HCT116 (cell line): ENCODE measurements around the gene PATZ1. TPM values are rescaled to one million over a fixed set of nuclear protein-coding genes. Genes with fewer than 3 reads are reported as not detected.

Experiments used
- ATAC-seq: fragments of 200-7000 bp; cut with Tn5 transposase; 2 replicates; pipeline ENCODE4 v1.9.1; 2020; ENCODE audit warnings: mild to moderate bottlenecking, moderate library complexity
- BruUV-seq: library from RNA; stranded (reverse); fragments of 400-500 nt; replicated peaks from 2 replicates; lab custom pipeline; 2021; lab: Mats Ljungman, UMichigan
- CTCF ChIA-PET: fragments of 300-600 bp; sonication (Branson Sonifier 250); formaldehyde crosslinking; loops from one replicate; lab custom pipeline; 2021; ENCODE audit warnings: antibody characterized with exemption; lab: Charles Lee
- POLR2A ChIA-PET: fragments of 300-600, 350-600 bp; sonication (Branson Sonifier 250); formaldehyde crosslinking; loops from one replicate; lab custom pipeline; 2021; ENCODE audit warnings: antibody characterized with exemption; lab: Charles Lee
- RAD21 ChIA-PET, 2 experiments: fragments of 300-600 bp; sonication (Branson Sonifier 250); formaldehyde crosslinking; loops; one replicate each; lab custom pipeline; 2023; ENCODE audit warnings: low total read pairs in 2 of 2; ENCODE audit not compliant: uncharacterized antibody in 2 of 2, unreplicated experiment in 2 of 2, low non-redundant PET in 1 of 2; lab: Charles Lee
- DNase-seq: peaks from one replicate; pipeline ENCODE4 v3.0.0-alpha.2; 2010; ENCODE audit warnings: low read depth, low spot score
- H2AFZ ChIP-seq: fragments of 200-600 bp; shearing (Covaris generic), sonication (generic); 2 replicates; pipeline ENCODE4 v1.6.1; 2017; ENCODE audit warnings: low read depth, mixed run types, mixed read lengths, antibody characterized with exemption, low read length; ENCODE audit not compliant: poor library complexity, severe bottlenecking
- H3K27ac ChIP-seq: 2 replicates; pipeline ENCODE4 v1.5.1; 2012; ENCODE audit warnings: low read depth, low read length
- H3K27me3 ChIP-seq: fragments of 200-600 bp; sonication (generic); 2 replicates; pipeline ENCODE4 v1.6.1; 2016; ENCODE audit warnings: mixed run types, low read length, mixed read lengths; ENCODE audit not compliant: insufficient read depth
- H3K36me3 ChIP-seq, 2 experiments: fragments of 200-500 bp in 1 of 2; fragments of 200-600 bp in 1 of 2; sonication (Bioruptor generic) in 1 of 2; sonication (generic) in 1 of 2; 2 replicates each; pipeline versions ENCODE4 v1.5.1 to v1.6.1; 2014 to 2016; ENCODE audit warnings: low read length in 2 of 2, inconsistent platforms in 1 of 2, mixed read lengths in 1 of 2, mixed run types in 1 of 2; ENCODE audit not compliant: insufficient read depth in 2 of 2, control insufficient read depth in 1 of 2
- H3K4me1 ChIP-seq, 2 experiments: fragments of 200-600 bp in 1 of 2; sonication (generic) in 1 of 2; 2 replicates each; pipeline versions ENCODE4 v1.5.1 to v1.6.1; 2012 to 2017; ENCODE audit warnings: low read length in 2 of 2, inconsistent platforms in 1 of 2, mild to moderate bottlenecking in 1 of 2, mixed read lengths in 1 of 2, mixed run types in 1 of 2, moderate library complexity in 1 of 2; ENCODE audit not compliant: insufficient read depth in 2 of 2, control insufficient read depth in 1 of 2
- H3K4me2 ChIP-seq: fragments of 200-600 bp; sonication (generic); 2 replicates; pipeline ENCODE4 v1.6.1; 2017; ENCODE audit warnings: mixed run types, low read length, mixed read lengths
- H3K4me3 ChIP-seq, 2 experiments: fragments of 200-600 bp in 1 of 2; sonication (generic) in 1 of 2; replicated peaks in 1 of 2; 2 replicates each; pipeline ENCODE4 v1.5.1; 2011 to 2016; ENCODE audit warnings: low read length in 2 of 2, control low read depth in 1 of 2, low read depth in 1 of 2, mild to moderate bottlenecking in 1 of 2, mixed read lengths in 1 of 2, mixed run types in 1 of 2
- H3K79me2 ChIP-seq: fragments of 200-600 bp; sonication (generic); 2 replicates; pipeline ENCODE4 v1.6.1; 2017; ENCODE audit warnings: mild to moderate bottlenecking, mixed run types, low read length, moderate library complexity, mixed read lengths; ENCODE audit not compliant: insufficient read depth
- H3K9ac ChIP-seq: fragments of 200-600 bp; sonication (generic); 2 replicates; pipeline ENCODE4 v1.6.1; 2016; ENCODE audit warnings: low read length, mixed read lengths
- H3K9me2 ChIP-seq: fragments of 200-600 bp; sonication (generic), shearing (Covaris generic); 2 replicates; pipeline ENCODE4 v1.6.1; 2017; ENCODE audit warnings: mixed run types, mild to moderate bottlenecking, moderate library complexity; ENCODE audit not compliant: insufficient read depth
- H3K9me3 ChIP-seq, 2 experiments: fragments of 200-500 bp in 1 of 2; fragments of 200-600 bp in 1 of 2; sonication (Bioruptor generic) in 1 of 2; sonication (generic) in 1 of 2; 2 replicates each; pipeline ENCODE4 v1.6.1; 2014 to 2017; ENCODE audit warnings: low read length in 2 of 2, mixed read lengths in 2 of 2, inconsistent platforms in 1 of 2, low read depth in 1 of 2, mild to moderate bottlenecking in 1 of 2, mixed run types in 1 of 2, moderate library complexity in 1 of 2; ENCODE audit not compliant: control insufficient read depth in 1 of 2, insufficient read depth in 1 of 2
- H4K20me1 ChIP-seq: fragments of 200-600 bp; sonication (generic), shearing (Covaris generic); 2 replicates; pipeline ENCODE4 v1.6.1; 2017; ENCODE audit warnings: mixed run types, mild to moderate bottlenecking, moderate library complexity; ENCODE audit not compliant: insufficient read depth
- FOSL1 ChIP-seq: IDR thresholded peaks from 2 replicates; pipeline ENCODE4 v1.6.1; 2012; ENCODE audit warnings: low read depth
- POLR2AphosphoS5 ChIP-seq: IDR thresholded peaks from 2 replicates; pipeline ENCODE4 v1.6.1; 2011; ENCODE audit warnings: mild to moderate bottlenecking, low read depth, low read length, moderate library complexity
- RAD21 ChIP-seq: IDR thresholded peaks from 2 replicates; pipeline ENCODE4 v1.6.1; 2012; ENCODE audit warnings: low read depth, mild to moderate bottlenecking
- SP1 ChIP-seq: IDR thresholded peaks from 2 replicates; pipeline ENCODE4 v1.6.1; 2012; ENCODE audit warnings: low read depth
- YY1 ChIP-seq: IDR thresholded peaks from 2 replicates; pipeline ENCODE4 v1.6.1; 2011; ENCODE audit warnings: low read length, low read depth, moderate library complexity, mild to moderate bottlenecking; ENCODE audit not compliant: insufficient replicate concordance; ENCODE audit errors: extremely low read depth
- ZNF274 ChIP-seq: fragments of 200-500 bp; sonication (Bioruptor generic); IDR thresholded peaks from 2 replicates; pipeline ENCODE4 v1.6.1; 2014; ENCODE audit warnings: mild to moderate bottlenecking, low read depth, low read length, inconsistent platforms
- intact Hi-C: fragments of 100-400 bp; cut with micrococcal nuclease; formaldehyde crosslinking; loops from 2 replicates; pipeline ENCODE4 v1.10.0; 2022
- total RNA-seq: library from RNA; stranded (reverse); gene quantifications from one replicate; pipeline ENCODE4 v1.2.1, GENCODE V29; 2021; ENCODE audit not compliant: unreplicated experiment
- TF ChIP-seq, protein P1 (sequence below): IDR thresholded peaks from 2 replicates; pipeline ENCODE4 v1.6.1; 2012

Gene PATZ1
- total RNA-seq, 1 experiment from 2014 or later = 30.6 TPM

DNA sequence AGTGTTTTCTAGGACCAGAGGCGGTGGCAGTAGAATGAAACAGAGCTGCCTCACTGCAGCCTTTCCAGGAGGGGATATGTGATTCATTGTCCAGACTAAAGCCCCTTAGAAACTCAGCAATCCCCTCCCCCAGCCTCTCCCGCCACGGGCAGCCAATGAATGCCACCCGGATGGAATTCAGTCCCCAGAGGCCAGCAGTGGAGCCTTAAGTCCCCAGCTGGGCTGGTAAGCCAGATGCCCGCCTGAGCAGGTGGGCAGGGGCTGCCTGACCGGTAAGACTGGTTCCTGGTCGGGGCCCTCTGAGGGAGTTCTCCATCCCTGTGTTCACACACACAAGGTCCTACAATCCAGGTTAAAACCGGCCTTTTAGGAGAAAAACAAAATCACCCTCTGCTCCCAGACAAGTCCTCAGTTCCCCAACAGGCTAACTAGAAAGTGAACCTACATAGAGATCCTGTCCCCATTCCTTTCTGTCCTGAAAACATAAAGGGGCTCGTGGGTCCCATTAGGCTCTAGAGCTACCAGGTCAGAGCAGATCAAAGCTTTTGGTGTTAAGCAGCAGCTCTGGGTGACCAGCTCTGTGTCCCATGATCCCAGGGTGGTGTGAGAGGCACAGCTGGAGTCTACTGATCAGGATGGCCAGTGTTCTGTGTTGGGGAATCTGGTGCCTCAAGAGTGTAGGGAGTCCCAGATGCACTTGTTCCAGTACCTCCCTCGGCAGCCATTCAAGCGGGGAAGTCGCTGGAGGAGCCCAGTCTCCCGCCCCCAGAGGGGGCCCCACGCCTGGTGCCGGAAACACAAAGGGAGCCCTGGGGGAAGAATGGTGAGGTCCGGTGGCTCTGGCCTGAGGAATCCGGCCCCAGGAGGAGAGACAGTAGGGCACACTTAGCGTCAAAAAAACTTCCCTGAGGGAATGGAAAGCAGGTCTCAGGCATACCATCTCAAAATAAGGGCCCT, 2.6 kb downstream of the PATZ1 start:
- ATAC-seq = no peak
- H4K20me1 ChIP-seq = no peaks in the 10 kb centered on the region
- ChIA-PET CTCF (no interaction called here), POLR2A (interaction anchor here (0.7 kb wide), 1 partner anchor 119 kb away, joined by 3 read pairs; no protein-coding TSS in a partner anchor), RAD21 (no interaction called here)
- H3K27ac ChIP-seq = peak overlapping the region; percentile 80
- no peak for TF ChIP-seq ZNF274
- TF ChIP-seq POLR2AphosphoS5 = no peak
- TF ChIP-seq SP1 = peak; percentile 79
- no peak for TF ChIP-seq YY1
- no peak for TF ChIP-seq RAD21
- no peak for TF ChIP-seq FOSL1
- TF ChIP-seq, protein P1, sequence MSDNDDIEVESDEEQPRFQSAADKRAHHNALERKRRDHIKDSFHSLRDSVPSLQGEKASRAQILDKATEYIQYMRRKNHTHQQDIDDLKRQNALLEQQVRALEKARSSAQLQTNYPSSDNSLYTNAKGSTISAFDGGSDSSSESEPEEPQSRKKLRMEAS = peak; percentile 41; the same call in 1 of the 2 replicates
- H3K9me2 ChIP-seq = no peaks in the 10 kb centered on the region
- no TSS peak for BruUV-seq
- H3K4me3 ChIP-seq = peak overlapping the region; percentile 19 to 47
- H2AFZ ChIP-seq = no peak overlapping the region
- no peak for DNase-seq
- peaks cover 52% of the 10 kb centered on the region for H3K79me2 ChIP-seq
- H3K9me3 ChIP-seq = no peaks in the 10 kb centered on the region
- intact Hi-C loops = loop anchor here (10.0 kb wide), 1 partner anchor 291 kb away; no protein-coding TSS in a partner anchor
- H3K4me2 ChIP-seq = peak overlapping the region; percentile 82
- peaks cover 4 to 17% of the 10 kb centered on the region in 2 experiments; a peak in 3 of 4 replicates for H3K36me3 ChIP-seq
- no peaks in the 10 kb centered on the region for H3K27me3 ChIP-seq
- peak overlapping the region; percentile 47 for H3K9ac ChIP-seq
- peaks cover 30 to 47% of the 10 kb centered on the region in 2 experiments for H3K4me1 ChIP-seq
